SH-SY5Y (cell line): ENCODE measurements around the gene MEGF6.

Experiments used
- GATA2 ChIP-seq: IDR thresholded peaks from 2 replicates; pipeline ENCODE4 v1.6.1; 2011; ENCODE audit warnings: mild to moderate bottlenecking, low read depth, low read length
- GATA3 ChIP-seq: IDR thresholded peaks from 2 replicates; pipeline ENCODE4 v1.6.1; 2011; ENCODE audit warnings: low read depth, mild to moderate bottlenecking, low read length, moderate library complexity

MEGF6 gene

DNA sequence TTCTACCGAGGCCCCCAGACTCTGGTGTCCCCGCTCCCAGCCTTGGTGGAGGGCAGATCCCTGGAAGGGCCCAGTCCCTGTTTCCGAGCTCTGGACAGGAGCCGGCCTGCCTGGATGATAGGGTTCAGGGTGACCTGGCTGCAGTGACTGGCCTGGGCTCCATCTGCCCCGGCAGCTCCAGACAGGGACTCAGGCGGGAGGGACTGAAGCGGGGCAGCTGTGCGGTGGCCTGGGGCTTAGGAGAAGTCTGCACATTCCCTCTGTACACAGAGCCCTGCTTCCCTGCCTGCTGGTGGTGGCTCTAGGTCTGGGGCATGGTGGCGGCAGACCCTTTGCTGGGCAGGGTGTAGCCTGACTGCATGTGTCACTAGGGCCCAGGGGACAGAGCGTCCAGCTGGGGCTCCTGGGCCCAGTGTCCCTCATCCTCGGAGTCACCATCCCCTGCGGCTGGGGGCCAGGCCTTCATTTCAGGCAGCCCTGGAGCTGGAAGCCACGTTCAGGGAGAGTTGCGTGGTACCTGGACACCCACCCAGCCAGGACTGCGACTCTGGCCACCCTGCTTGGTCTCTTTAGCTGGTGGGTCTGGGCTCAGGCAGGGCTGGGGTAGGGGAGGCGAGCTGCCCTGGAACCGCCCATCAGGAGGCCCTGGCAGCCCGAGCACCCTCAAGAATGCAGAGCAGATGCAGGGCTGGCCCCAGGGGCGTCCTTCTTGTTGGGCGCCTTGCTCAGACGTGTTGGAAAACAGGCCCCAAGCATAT lies 147.2 kb downstream of the MEGF6 start:
- no peak for TF ChIP-seq GATA3

- no peak for TF ChIP-seq GATA3
- no peak for TF ChIP-seq GATA2
Observed at GRCh38 chr1:3463408-3463863, 147.9 kb downstream of the MEGF6 start.

DNA sequence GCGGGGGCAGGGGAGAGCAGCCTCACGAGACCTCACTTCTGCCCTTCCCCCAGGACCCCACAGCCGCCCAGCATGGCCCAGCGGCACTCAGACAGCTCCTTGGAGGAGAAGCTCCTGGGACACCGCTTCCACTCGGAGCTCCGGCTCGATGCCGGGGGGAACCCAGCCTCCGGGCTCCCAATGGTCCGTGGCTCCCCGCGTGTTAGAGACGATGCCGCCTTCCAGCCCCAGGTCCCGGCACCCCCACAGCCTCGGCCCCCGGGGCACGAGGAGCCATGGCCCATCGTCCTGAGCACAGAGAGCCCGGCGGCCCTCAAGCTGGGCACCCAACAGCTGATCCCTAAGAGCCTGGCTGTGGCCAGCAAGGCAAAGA lies 148.3 kb downstream of the MEGF6 start:
- TF ChIP-seq GATA2: no peak
- TF ChIP-seq GATA3: no peak

GRCh38 chr1:3462356-3463012 lies 148.8 kb downstream of the MEGF6 start:
- TF ChIP-seq GATA3 (no peak), GATA2 (no peak)

DNA sequence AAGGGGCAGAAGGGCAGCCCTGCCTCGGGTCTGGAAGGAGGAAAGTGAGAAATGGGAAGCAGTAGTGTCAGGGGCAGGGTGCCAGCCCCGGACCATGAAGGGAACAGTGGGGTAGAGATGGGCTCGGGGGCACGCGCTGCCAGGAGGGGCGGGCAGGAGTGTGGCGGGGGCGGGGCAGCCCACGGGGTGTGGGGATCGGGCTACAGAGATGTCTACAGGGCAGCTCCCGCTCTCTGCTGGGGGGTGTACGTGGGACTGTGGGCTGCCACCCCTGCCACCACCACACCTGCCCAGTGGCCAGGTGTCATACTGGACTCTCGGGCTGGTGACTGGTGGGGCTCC lies 149.4 kb downstream of the MEGF6 start:
- no peak for TF ChIP-seq GATA3
- TF ChIP-seq GATA2: no peak

DNA sequence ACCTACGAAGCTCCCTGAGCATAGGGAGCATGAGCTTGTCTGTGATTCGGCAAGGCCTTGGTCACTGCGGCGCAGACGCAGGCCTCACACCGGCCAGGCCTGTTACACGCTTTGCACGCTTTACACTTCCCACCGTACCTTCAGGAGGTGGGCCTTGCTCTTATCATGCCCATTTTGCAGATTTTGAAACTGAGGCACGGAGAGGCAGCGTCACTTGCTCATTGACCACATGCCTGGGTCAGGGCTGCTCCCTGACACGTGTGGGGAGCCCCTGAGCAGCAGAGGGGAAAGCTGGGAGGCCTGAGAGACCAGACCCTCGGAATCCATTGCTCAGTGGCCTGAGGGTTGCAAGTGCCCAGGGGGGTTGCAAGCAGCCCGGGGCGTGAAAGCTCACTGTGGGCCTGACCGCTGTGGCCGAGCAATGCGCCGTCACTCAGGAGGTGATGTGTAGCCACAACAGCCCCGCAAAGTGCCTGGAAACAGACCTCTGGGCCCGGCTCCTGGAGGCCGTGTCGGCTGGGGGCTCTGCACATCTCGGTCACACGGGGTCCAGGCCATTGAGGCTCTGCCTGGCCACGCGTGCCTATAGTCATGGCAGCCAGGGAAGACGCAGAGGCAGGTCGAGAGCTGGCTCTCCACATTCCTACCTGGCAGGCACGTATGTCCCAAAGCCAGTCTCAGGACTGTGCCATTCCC lies 149.9 kb downstream of the MEGF6 start:
- TF ChIP-seq GATA2: no peak
- TF ChIP-seq GATA3: no peak

DNA sequence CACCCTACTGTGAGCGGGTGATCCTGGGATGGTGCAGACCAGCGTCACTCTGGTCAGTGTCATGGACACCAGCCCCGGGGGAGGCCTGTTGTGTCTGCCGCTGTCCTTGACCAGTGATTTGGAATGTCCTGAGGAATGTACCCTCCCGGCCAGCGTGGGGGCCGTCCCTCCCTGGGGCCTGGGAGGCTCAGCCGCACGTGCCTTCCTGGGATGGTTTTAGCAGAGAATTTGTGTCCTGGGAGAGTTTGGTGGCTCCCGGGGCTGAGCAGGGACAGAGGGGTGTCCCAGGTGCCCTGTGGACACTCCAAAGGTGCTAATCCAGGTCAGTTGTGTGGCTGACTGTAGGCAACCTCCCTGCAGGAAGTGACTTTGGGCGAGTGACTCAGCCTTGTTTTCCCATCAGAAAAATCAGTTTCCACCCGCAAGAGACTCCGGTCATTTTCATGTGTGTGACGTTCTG lies 150.6 kb downstream of the MEGF6 start:
- TF ChIP-seq GATA3: no peak
- no peak for TF ChIP-seq GATA2

DNA sequence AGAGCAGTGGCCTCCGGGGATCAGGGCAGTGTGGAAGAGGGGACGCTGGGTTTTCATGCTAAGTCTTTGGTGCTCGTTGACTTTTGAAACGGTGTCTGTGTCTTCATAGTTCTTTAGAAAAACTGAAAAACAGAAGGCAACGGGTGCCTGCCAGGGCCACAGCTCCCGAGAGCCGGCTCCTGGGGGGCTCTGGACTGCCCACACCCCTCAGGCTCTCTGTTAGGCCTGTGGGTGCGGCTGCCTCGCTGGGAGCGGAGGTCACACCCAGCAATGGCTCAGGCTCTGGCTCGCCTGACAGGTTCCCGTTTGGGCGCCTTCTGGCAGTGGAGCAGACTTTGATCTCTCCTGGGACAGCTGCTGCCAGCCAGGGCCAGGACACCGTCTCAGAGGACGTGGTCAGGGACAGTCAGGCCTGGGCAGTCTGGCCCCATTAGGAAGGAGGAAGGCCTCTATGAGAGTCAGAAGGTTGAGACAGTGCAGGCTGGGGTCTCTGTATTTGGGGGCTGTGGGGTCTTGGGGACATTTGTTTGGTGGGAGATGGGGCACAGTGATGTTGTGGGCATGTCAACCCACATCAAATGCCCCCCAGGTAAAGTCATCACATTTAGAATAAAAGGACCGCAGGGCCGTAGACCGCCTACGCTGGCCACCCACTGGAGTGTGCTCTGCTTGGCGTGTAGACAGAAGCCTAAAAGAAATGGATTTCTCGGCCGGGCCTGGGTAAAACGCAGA lies 151.2 kb downstream of the MEGF6 start:
- TF ChIP-seq GATA3: no peak
- no peak for TF ChIP-seq GATA2

DNA sequence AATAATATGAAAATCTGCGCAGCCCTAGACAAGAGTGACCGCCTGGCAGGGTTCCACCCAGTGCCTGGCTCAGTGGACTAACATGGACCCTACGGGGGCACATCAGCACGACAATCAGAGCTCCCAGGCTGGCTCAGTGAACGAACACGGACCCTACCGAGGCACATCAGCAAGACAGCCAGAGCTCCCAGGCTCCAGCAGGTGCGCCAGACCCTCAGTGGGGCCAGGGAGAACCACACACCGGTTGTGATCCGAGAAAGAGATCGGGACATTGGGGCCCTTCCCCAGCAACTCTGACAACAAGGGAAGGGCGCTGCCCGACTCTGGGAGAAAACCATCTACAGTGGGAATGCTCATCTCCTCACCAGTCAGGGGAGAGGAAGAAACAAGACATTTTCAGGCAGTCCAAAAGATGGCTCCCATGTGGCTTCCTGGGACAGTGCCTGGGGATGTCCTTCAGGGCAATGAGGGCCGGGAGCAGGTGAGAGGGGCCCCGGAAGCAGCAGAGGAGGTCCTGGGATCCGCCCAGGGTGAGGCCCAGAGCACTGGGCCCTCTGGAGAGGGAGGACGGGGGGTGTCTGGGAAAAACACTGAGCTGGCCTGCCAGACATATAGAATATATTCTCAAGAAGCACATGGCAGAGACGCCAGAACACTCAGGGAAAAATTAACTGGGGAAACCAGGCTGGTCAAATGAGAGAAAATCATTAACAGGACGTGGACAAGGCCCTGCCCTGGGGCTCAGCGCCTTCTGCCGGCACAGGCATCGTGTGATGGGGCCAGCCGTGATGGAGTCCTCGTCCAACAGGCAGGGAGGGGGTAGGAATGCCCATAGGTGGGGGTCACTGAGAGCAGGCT lies 152.0 kb downstream of the MEGF6 start:
- no peak for TF ChIP-seq GATA2
- no peak for TF ChIP-seq GATA3

DNA sequence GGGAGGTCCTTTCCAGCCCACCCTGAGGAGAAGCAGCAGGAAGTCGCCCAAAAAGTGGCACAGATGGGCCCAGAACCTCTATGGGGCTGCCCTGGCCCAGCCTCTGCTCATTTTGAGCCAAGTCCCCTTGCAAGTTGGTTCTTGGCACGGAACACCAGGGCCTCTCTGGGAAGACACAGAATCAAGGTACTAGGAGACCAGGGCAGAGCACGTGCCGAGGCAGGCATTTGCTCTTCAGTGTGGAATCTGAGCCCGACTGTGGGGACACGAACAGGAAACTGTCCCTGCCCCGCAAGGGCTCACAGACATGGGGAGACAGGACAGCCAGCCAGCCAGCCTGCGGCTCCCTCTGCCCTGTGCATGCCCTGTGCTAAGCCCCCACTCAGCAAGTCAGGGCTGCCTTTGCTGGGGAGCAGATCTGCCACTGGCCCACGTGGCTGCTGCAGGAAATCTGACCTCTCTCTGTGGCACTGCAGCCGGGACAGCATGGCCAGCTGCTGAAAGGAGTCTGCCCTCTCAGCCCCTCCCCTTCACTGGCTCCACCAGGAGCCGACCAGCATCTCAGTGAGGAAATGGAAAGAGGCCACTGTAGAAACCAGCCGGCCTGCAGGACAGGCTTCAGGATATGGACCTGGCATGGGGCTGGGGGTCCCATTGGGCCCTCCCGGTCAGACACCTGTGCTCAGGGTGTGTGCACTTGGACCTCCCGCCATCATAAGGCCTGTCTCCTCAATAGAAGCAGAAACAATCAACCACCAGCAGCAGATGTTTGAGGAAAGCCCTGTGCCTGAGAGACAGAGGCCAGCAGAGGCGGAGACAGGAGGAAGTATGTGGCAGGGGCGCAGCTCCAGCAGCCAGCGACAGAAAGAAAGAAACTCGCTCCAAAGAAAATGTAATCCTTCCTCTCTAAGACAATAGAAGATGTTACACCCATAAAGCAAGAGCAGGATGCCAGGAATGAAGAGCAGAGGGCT lies 153.1 kb downstream of the MEGF6 start:
- TF ChIP-seq GATA2 (no peak), GATA3 (no peak)

DNA sequence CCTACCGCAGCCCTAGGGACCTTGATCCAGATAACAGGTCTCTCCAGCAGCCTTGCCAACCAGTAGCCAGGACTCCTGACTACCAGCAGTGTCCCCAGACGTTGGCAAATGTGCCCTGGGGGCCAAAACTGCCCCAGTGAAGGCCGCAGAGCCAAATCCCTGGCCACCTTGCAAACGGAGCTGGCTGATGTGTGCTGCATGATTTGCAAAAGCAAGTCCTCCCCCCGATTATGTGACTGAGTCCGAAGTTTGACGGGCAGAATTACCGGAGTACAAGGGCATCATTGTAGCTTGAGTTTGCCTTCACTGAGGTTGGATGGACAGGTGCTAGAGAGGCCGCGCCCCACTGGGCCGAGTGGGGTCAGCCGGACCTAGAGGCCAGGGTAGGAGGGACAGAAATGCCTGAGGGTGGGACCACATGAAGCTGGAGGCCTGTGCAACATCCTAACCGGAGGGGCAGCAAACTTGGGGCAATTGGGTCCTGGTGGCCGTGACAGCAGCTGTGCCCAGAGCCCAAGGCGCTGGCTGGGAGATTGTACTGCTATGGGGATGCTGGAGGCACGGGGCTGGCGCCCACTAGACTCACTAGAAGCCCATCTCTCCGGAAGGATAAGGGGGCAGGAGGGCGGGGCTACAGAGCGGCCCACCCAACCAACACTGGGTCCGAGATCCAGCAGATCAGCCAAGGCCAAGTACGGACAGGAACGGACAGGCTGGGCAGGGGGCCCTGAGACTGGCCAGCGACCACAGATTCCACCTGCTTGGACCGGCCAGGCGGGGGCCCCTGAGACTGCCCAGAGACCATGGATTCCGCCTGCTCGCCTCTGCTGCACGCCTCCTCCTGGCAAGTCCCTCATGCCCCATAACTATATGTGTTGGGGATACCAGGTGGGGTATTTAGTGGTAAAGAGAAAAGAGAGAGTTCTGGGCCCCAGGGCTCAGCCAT lies 154.1 kb downstream of the MEGF6 start:
- TF ChIP-seq GATA2: no peak
- TF ChIP-seq GATA3: no peak

DNA sequence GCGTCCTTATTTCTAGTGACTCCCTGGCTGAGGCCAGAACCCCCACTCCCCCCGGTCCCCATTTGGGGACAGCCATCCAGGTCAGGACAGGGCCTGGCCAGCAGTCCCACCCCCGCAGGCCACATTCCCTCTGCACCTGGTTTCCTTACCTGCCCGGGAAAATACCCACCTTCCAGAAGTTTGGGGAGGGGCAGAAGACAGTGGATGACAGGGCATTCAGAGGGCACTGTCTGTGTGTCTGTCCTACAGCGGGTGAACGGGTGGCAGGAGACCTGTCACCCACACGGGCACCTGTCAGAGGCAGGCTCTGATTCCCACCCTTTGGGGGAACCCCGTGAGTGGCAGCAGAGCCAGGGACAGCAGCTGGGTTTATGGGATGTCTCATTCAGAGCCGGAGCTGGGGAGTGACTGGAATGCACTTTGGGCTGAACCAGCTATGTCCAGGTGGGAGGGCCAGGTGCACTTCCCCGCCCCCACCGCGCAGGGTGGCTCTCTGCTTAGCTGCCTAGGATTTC lies 154.8 kb downstream of the MEGF6 start:
- TF ChIP-seq GATA2 (no peak), GATA3 (no peak)
